ENCODE data around the gene TSPEAR. TPM values are rescaled to one million over a fixed set of nuclear protein-coding genes. Genes with fewer than 3 reads are reported as not detected.

The TSPEAR gene
- total RNA-seq, 1 experiment from 2014 or later, result not detected

GRCh38 chr21:44618504-44618903 lies 92.9 kb downstream of the TSPEAR start:
- Histone ChIP-seq H3K27ac (ENCODE audit: low read length) (no peak overlapping the region), H3K9ac (ENCODE audit: low read length) (no peak overlapping the region), H3K27me3 (ENCODE audit: low read length) (no peaks in the 10 kb centered on the region), H3K79me2 (ENCODE audit: low read length) (no peaks in the 10 kb centered on the region), H4K20me1 (ENCODE audit: insufficient read depth, low read depth, low read length) (no peaks in the 10 kb centered on the region), H3K9me2 (replicated peaks; ENCODE audit: insufficient read depth, low read length) (no peaks in the 10 kb centered on the region), H3K9me3 (ENCODE audit: low read length) (peaks cover 1% of the 10 kb centered on the region; the same call in 1 of the 2 replicates), H3K4me2 (ENCODE audit: low read depth, low read length, poor library complexity, severe bottlenecking) (no peak overlapping the region), H2AFZ (ENCODE audit: low read length) (peak overlapping the region; percentile 83), H3K4me1 (ENCODE audit: low read length) (peaks cover 7% of the 10 kb centered on the region), H3K36me3 (ENCODE audit: insufficient read depth, low read length) (no peaks in the 10 kb centered on the region), H3K4me3 (ENCODE audit: low read length) (0 out of 2 replicates have a peak overlapping the region, but pooled peaks have one; percentile 18)
- DNase-seq, result peak; percentile 62

GRCh38 chr21:44617071-44617501 lies 94.3 kb downstream of the TSPEAR start:
- H3K79me2 ChIP-seq (ENCODE audit: low read length), result no peaks in the 10 kb centered on the region
- H4K20me1 ChIP-seq (ENCODE audit: insufficient read depth, low read depth, low read length), result no peaks in the 10 kb centered on the region
- H3K9ac ChIP-seq (ENCODE audit: low read length), result no peak overlapping the region
- no peak overlapping the region for H3K4me2 ChIP-seq (ENCODE audit: low read depth, low read length, poor library complexity, severe bottlenecking)
- no peaks in the 10 kb centered on the region for H3K9me3 ChIP-seq (ENCODE audit: low read length)
- no peaks in the 10 kb centered on the region for H3K9me2 ChIP-seq (replicated peaks; ENCODE audit: insufficient read depth, low read length)
- H3K4me1 ChIP-seq (ENCODE audit: low read length), result peaks cover 7% of the 10 kb centered on the region
- no peak overlapping the region for H3K27ac ChIP-seq (ENCODE audit: low read length)
- H3K27me3 ChIP-seq (ENCODE audit: low read length), result no peaks in the 10 kb centered on the region
- no peaks in the 10 kb centered on the region for H3K36me3 ChIP-seq (ENCODE audit: insufficient read depth, low read length)
- no peak overlapping the region for H3K4me3 ChIP-seq (ENCODE audit: low read length)
- H2AFZ ChIP-seq (ENCODE audit: low read length), result no peak overlapping the region
- no peak for DNase-seq

- no peaks in the 10 kb centered on the region for H3K36me3 ChIP-seq (ENCODE audit: insufficient read depth, low read length)
- no peak overlapping the region for H3K27ac ChIP-seq (ENCODE audit: low read length)
- no peak overlapping the region for H3K4me3 ChIP-seq (ENCODE audit: low read length)
- H3K79me2 ChIP-seq (ENCODE audit: low read length), result no peaks in the 10 kb centered on the region
- no peaks in the 10 kb centered on the region for H3K9me3 ChIP-seq (ENCODE audit: low read length)
- DNase-seq, result no peak
- H3K27me3 ChIP-seq (ENCODE audit: low read length), result no peaks in the 10 kb centered on the region
- H3K9me2 ChIP-seq (replicated peaks; ENCODE audit: insufficient read depth, low read length), result no peaks in the 10 kb centered on the region
- no peaks in the 10 kb centered on the region for H4K20me1 ChIP-seq (ENCODE audit: insufficient read depth, low read depth, low read length)
- H3K4me1 ChIP-seq (ENCODE audit: low read length), result peaks cover 7% of the 10 kb centered on the region
- no peak overlapping the region for H3K4me2 ChIP-seq (ENCODE audit: low read depth, low read length, poor library complexity, severe bottlenecking)
- H3K9ac ChIP-seq (ENCODE audit: low read length), result no peak overlapping the region
- H2AFZ ChIP-seq (ENCODE audit: low read length), result no peak overlapping the region
Measured at GRCh38 chr21:44616591-44616926, 94.8 kb downstream of the TSPEAR start.

- H3K79me2 ChIP-seq (ENCODE audit: low read length), result no peaks in the 10 kb centered on the region
- peaks cover 7% of the 10 kb centered on the region for H3K4me1 ChIP-seq (ENCODE audit: low read length)
Measured at GRCh38 chr21:44615911-44616590, 95.3 kb downstream of the TSPEAR start.

GRCh38 chr21:44615466-44615865 lies 95.9 kb downstream of the TSPEAR start:
- Histone ChIP-seq H3K9me3 (ENCODE audit: low read length) (no peaks in the 10 kb centered on the region; the same call in 1 of the 2 replicates), H3K4me3 (ENCODE audit: low read length) (no peak overlapping the region), H2AFZ (ENCODE audit: low read length) (no peak overlapping the region), H3K27me3 (ENCODE audit: low read length) (no peaks in the 10 kb centered on the region), H4K20me1 (ENCODE audit: insufficient read depth, low read depth, low read length) (no peaks in the 10 kb centered on the region), H3K79me2 (ENCODE audit: low read length) (no peaks in the 10 kb centered on the region), H3K36me3 (ENCODE audit: insufficient read depth, low read length) (no peaks in the 10 kb centered on the region), H3K9ac (ENCODE audit: low read length) (no peak overlapping the region), H3K4me2 (ENCODE audit: low read depth, low read length, poor library complexity, severe bottlenecking) (no peak overlapping the region), H3K27ac (ENCODE audit: low read length) (no peak overlapping the region), H3K4me1 (ENCODE audit: low read length) (peaks cover 7% of the 10 kb centered on the region), H3K9me2 (replicated peaks; ENCODE audit: insufficient read depth, low read length) (no peaks in the 10 kb centered on the region)
- DNase-seq, result no peak

More at GRCh38 chr21:44615911-44616590, 95.3 kb downstream of the TSPEAR start:
- Histone ChIP-seq H3K36me3 (ENCODE audit: insufficient read depth, low read length) (no peaks in the 10 kb centered on the region), H4K20me1 (ENCODE audit: insufficient read depth, low read depth, low read length) (no peaks in the 10 kb centered on the region), H3K27ac (ENCODE audit: low read length) (no peak overlapping the region), H2AFZ (ENCODE audit: low read length) (no peak overlapping the region), H3K4me2 (ENCODE audit: low read depth, low read length, poor library complexity, severe bottlenecking) (no peak overlapping the region), H3K9ac (ENCODE audit: low read length) (no peak overlapping the region), H3K9me3 (ENCODE audit: low read length) (no peaks in the 10 kb centered on the region), H3K4me3 (ENCODE audit: low read length) (no peak overlapping the region), H3K27me3 (ENCODE audit: low read length) (no peaks in the 10 kb centered on the region), H3K9me2 (replicated peaks; ENCODE audit: insufficient read depth, low read length) (no peaks in the 10 kb centered on the region)
- no peak for DNase-seq

- Histone ChIP-seq H3K4me1 (ENCODE audit: low read length) (peaks cover 7% of the 10 kb centered on the region), H4K20me1 (ENCODE audit: insufficient read depth, low read depth, low read length) (no peaks in the 10 kb centered on the region), H3K27ac (ENCODE audit: low read length) (no peak overlapping the region), H3K79me2 (ENCODE audit: low read length) (no peaks in the 10 kb centered on the region), H3K4me3 (ENCODE audit: low read length) (no peak overlapping the region), H3K9me2 (replicated peaks; ENCODE audit: insufficient read depth, low read length) (no peaks in the 10 kb centered on the region), H3K36me3 (ENCODE audit: insufficient read depth, low read length) (no peaks in the 10 kb centered on the region), H2AFZ (ENCODE audit: low read length) (no peak overlapping the region), H3K9me3 (ENCODE audit: low read length) (no peaks in the 10 kb centered on the region; the same call in 1 of the 2 replicates), H3K4me2 (ENCODE audit: low read depth, low read length, poor library complexity, severe bottlenecking) (no peak overlapping the region), H3K9ac (ENCODE audit: low read length) (no peak overlapping the region), H3K27me3 (ENCODE audit: low read length) (no peaks in the 10 kb centered on the region)
- DNase-seq, result no peak
Measured at GRCh38 chr21:44614961-44615391, 96.4 kb downstream of the TSPEAR start.

GRCh38 chr21:44614161-44614631 lies 97.2 kb downstream of the TSPEAR start:
- Histone ChIP-seq H3K4me1 (ENCODE audit: low read length) (peaks cover 7% of the 10 kb centered on the region), H3K27ac (ENCODE audit: low read length) (no peak overlapping the region), H3K4me2 (ENCODE audit: low read depth, low read length, poor library complexity, severe bottlenecking) (no peak overlapping the region), H3K36me3 (ENCODE audit: insufficient read depth, low read length) (no peaks in the 10 kb centered on the region), H3K79me2 (ENCODE audit: low read length) (no peaks in the 10 kb centered on the region), H3K9ac (ENCODE audit: low read length) (no peak overlapping the region), H3K9me2 (replicated peaks; ENCODE audit: insufficient read depth, low read length) (no peaks in the 10 kb centered on the region), H2AFZ (ENCODE audit: low read length) (no peak overlapping the region), H3K27me3 (ENCODE audit: low read length) (no peaks in the 10 kb centered on the region), H3K4me3 (ENCODE audit: low read length) (no peak overlapping the region), H3K9me3 (ENCODE audit: low read length) (no peaks in the 10 kb centered on the region; the same call in 1 of the 2 replicates), H4K20me1 (ENCODE audit: insufficient read depth, low read depth, low read length) (no peaks in the 10 kb centered on the region)
- no peak for DNase-seq

- H3K79me2 ChIP-seq (ENCODE audit: low read length), result no peaks in the 10 kb centered on the region
- no peaks in the 10 kb centered on the region for H3K36me3 ChIP-seq (ENCODE audit: insufficient read depth, low read length)
- no peaks in the 10 kb centered on the region; the same call in 1 of the 2 replicates for H3K9me3 ChIP-seq (ENCODE audit: low read length)
- H3K27me3 ChIP-seq (ENCODE audit: low read length), result no peaks in the 10 kb centered on the region
- no peaks in the 10 kb centered on the region for H4K20me1 ChIP-seq (ENCODE audit: insufficient read depth, low read depth, low read length)
- no peak overlapping the region for H3K4me3 ChIP-seq (ENCODE audit: low read length)
- no peak overlapping the region for H3K9ac ChIP-seq (ENCODE audit: low read length)
- no peaks in the 10 kb centered on the region for H3K9me2 ChIP-seq (replicated peaks; ENCODE audit: insufficient read depth, low read length)
- no peak overlapping the region for H3K27ac ChIP-seq (ENCODE audit: low read length)
- no peak overlapping the region for H3K4me2 ChIP-seq (ENCODE audit: low read depth, low read length, poor library complexity, severe bottlenecking)
- DNase-seq, result no peak
- peaks cover 3% of the 10 kb centered on the region for H3K4me1 ChIP-seq (ENCODE audit: low read length)
- no peak overlapping the region for H2AFZ ChIP-seq (ENCODE audit: low read length)
Measured at GRCh38 chr21:44613386-44614155, 97.8 kb downstream of the TSPEAR start.
